ENCODE results near the gene PPP2R2B.

GRCh38 chr5:146805081-146805480, 73.5 kb downstream of the PPP2R2B start:
- no peak for TF ChIP-seq POLR2AphosphoS5 (IDR thresholded peaks at IDR 0.05; ENCODE audit: low read depth)
- TF ChIP-seq CTCF (IDR thresholded peaks at IDR 0.05; ENCODE audit: insufficient read depth, low read length) = no peak
- TF ChIP-seq GABPA (IDR thresholded peaks at IDR 0.05; ENCODE audit: low read depth) = no peak
- TF ChIP-seq REST (IDR thresholded peaks at IDR 0.05; ENCODE audit: insufficient replicate concordance, low read depth) = no peak
- no peak for TF ChIP-seq SPI1 (IDR thresholded peaks at IDR 0.05; ENCODE audit: borderline replicate concordance, low read depth)
